Activated CD4-positive, alpha-beta memory T cell treated with anti-CD3 and anti-CD28 coated beads, Interleukin-2, amount 10 ng/mL, durations not matched to agents 7 days and 5 days (primary cell): ENCODE data around the gene DGCR6L. TPM values are rescaled to one million over a fixed set of nuclear protein-coding genes. Genes with fewer than 3 reads are reported as not detected.
"Not testable (repeated sequence)": the region's sequence is repeated elsewhere in the genome, so short reads cannot be mapped to it uniquely, and the experiment has no call there.

Experiments
- CTCF ChIA-PET: fragments of 350-600 bp; sonication (Branson Sonifier 250); formaldehyde crosslinking; loops from one replicate; lab custom pipeline; 2021; ENCODE audit warnings: antibody characterized with exemption, inconsistent platforms; lab: Charles Lee
- POLR2A ChIA-PET: fragments of 350-600 bp; sonication (Branson Sonifier 250); formaldehyde crosslinking; loops from one replicate; lab custom pipeline; 2021; ENCODE audit warnings: antibody characterized with exemption; lab: Charles Lee
- DNase-seq: peaks from one replicate; pipeline ENCODE4 v3.0.0-alpha.2; 2020
- H3K27ac Mint-ChIP-seq: one replicate; pipeline ENCODE4 v1.8.0; 2021; ENCODE audit warnings: mild to moderate bottlenecking, mixed read lengths
- H3K27me3 Mint-ChIP-seq: one replicate; pipeline ENCODE4 v1.8.0; 2021; ENCODE audit warnings: mixed read lengths
- H3K36me3 Mint-ChIP-seq: one replicate; pipeline ENCODE4 v1.8.0; 2021; ENCODE audit warnings: low read depth, mixed read lengths
- H3K4me1 Mint-ChIP-seq: one replicate; pipeline ENCODE4 v1.8.0; 2021; ENCODE audit warnings: mixed read lengths
- H3K4me3 Mint-ChIP-seq: one replicate; pipeline ENCODE4 v1.8.0; 2021; ENCODE audit warnings: mild to moderate bottlenecking, mixed read lengths
- H3K9me3 Mint-ChIP-seq: one replicate; pipeline ENCODE4 v1.8.0; 2021; ENCODE audit warnings: mixed read lengths
- total RNA-seq, 2 experiments: library from RNA; stranded (reverse); gene quantifications; one replicate each; pipeline ENCODE4 v1.2.3, GENCODE V29; 2021

DGCR6L gene
- total RNA-seq, 2 experiments from 2014 or later, result 40.8 to 41.1 TPM

DNA sequence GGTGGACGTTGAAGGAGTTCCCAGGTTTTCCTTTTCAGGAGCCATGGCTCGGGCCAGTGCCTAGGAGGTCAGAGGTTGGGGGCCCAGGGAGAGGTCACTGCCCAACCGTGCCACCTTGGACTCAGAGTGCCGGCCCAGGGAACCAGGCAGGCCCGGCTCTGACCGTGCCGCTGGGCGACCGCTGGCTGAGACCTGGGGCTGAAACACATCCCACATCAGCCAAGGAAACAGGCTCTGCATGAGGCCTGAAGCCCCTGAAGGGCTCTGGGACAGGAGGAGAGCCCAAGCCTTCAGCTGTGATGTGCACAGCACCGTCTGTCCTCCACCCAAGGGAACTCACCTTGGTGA lies 29.8 kb downstream of the DGCR6L start:
- H3K36me3 Mint-ChIP-seq, result no peaks in the 10 kb centered on the region
- no peaks in the 10 kb centered on the region for H3K9me3 Mint-ChIP-seq
- H3K27ac Mint-ChIP-seq, result no peak overlapping the region
- peaks cover 2% of the 10 kb centered on the region for H3K27me3 Mint-ChIP-seq
- DNase-seq, result no peak
- ChIA-PET POLR2A (no interaction called here), CTCF (no interaction called here)
- no peak overlapping the region for H3K4me3 Mint-ChIP-seq
- no peaks in the 10 kb centered on the region for H3K4me1 Mint-ChIP-seq

DNA sequence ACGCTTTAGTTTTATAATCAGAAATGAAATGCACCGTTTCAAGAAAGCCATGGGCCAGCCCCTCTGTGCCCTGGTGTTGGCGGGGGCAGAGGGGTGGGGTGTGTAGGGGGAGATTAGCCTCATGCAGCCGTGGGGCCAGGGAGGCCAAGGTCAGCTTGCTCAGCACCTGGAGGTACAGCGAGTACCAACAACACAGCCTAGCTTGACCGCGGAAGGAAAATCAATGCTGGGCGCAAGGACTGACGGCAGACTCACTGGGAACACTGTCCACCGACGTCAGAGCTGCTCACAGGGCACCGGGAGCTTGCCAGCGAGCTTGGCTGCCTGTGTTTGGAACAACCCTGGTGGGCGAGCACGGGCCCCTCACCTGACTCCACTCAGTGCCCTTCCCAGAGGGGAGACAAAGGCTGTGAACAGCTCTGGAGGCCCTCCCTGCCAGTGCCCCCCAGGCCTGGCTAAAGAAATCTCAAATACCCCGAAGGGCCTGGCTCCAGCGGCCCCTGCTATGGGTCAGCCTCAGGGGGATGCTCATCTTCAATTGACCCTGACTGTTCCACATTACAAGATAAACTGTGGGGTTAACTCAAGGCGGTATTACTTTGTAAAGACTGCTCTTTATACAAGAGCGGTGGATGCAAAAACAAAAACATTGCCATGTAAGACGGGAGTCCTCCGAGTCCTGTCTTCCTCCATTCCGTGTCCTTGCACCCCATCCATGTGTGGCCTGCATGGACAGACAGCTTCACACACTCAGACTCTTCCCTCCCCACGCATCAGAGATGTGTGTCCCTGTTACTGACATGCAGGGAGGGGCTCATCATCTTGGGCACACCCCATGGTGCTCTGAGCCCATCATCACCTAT lies 30.4 kb downstream of the DGCR6L start:
- H3K27me3 Mint-ChIP-seq, H3K9me3 Mint-ChIP-seq, CTCF ChIA-PET, POLR2A ChIA-PET, H3K4me1 Mint-ChIP-seq, DNase-seq, H3K36me3 Mint-ChIP-seq, H3K4me3 Mint-ChIP-seq, H3K27ac Mint-ChIP-seq: not testable (repeated sequence)

- H3K4me1 Mint-ChIP-seq, H3K27me3 Mint-ChIP-seq, H3K4me3 Mint-ChIP-seq, H3K9me3 Mint-ChIP-seq, POLR2A ChIA-PET, H3K27ac Mint-ChIP-seq, H3K36me3 Mint-ChIP-seq, CTCF ChIA-PET, DNase-seq: not testable (repeated sequence)
Measured at GRCh38 chr22:20286784-20287423, 33.0 kb downstream of the DGCR6L start.

GRCh38 chr22:20286312-20286660 lies 33.6 kb downstream of the DGCR6L start:
- DNase-seq, H3K4me3 Mint-ChIP-seq, POLR2A ChIA-PET, H3K36me3 Mint-ChIP-seq, H3K27ac Mint-ChIP-seq, H3K9me3 Mint-ChIP-seq, H3K4me1 Mint-ChIP-seq, H3K27me3 Mint-ChIP-seq: not testable (repeated sequence)
- CTCF ChIA-PET, result interaction anchor here (0.7 to 0.9 kb wide), 2 partner anchors 127 to 129 kb away, joined by 3 to 6 read pairs; no protein-coding TSS in a partner anchor

- H3K4me1 Mint-ChIP-seq, H3K27ac Mint-ChIP-seq, H3K36me3 Mint-ChIP-seq, H3K4me3 Mint-ChIP-seq, POLR2A ChIA-PET, H3K9me3 Mint-ChIP-seq, H3K27me3 Mint-ChIP-seq: not testable (repeated sequence)
- CTCF ChIA-PET, result interaction anchor here (0.7 to 1.1 kb wide), 3 partner anchors 34 to 128 kb away, joined by 3 to 6 read pairs (median 3); partner anchors contain the start of gene DGCR6L
- peak; percentile 81 for DNase-seq
Measured at GRCh38 chr22:20285473-20286311, 34.2 kb downstream of the DGCR6L start.

DNA sequence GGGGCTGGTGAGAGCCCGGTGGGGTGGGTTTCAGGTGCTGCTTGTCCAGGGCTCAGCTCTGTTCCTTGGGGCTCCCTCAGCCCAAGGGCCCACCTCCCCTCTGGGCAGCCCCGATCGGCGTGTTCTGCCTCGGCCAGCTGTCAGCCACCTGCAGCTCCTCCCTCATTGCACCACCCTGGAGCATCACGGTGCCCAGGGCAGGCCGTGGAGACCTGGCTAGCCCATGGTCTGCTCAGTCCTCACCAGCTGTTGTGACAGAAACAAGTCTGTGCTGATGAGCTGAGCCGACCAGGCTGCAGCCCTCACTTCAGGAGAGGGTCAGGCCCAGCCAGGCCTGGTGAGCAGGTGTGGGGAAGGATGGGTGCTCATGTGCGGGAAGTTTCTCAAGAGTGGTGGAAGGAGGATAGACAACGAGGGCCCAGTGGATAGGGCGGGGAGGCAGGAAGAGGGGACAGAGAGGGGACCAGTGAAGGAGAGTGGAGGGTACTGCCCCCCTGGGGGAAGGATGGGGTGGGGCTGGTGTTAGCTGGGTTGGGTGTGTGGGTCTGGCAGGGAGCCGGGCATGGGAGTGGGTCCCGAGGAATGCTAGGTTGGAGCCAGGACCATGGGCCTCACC lies 35.3 kb downstream of the DGCR6L start:
- no peaks in the 10 kb centered on the region for H3K4me1 Mint-ChIP-seq
- H3K9me3 Mint-ChIP-seq, result no peaks in the 10 kb centered on the region
- no peak for DNase-seq
- ChIA-PET CTCF (interaction anchor here (0.6 to 1.4 kb wide), 3 partner anchors 26 to 46 kb away, joined by 3 to 6 read pairs (median 3); partner anchors contain the start of gene DGCR6L), POLR2A (interaction anchor here (0.6 kb wide), 1 partner anchor 127 kb away, joined by 3 read pairs; no protein-coding TSS in a partner anchor)
- H3K27ac Mint-ChIP-seq, result no peak overlapping the region
- H3K36me3 Mint-ChIP-seq, result no peaks in the 10 kb centered on the region
- no peaks in the 10 kb centered on the region for H3K27me3 Mint-ChIP-seq
- H3K4me3 Mint-ChIP-seq, result no peak overlapping the region

GRCh38 chr22:20283674-20284066 lies 36.2 kb downstream of the DGCR6L start:
- ChIA-PET POLR2A (interaction anchor here (0.6 kb wide), 1 partner anchor 127 kb away, joined by 3 read pairs; no protein-coding TSS in a partner anchor), CTCF (interaction anchor here (1.1 to 1.4 kb wide), 2 partner anchors 9 to 25 kb away, joined by 6 read pairs; no protein-coding TSS in a partner anchor)
- Mint-ChIP-seq H3K36me3 (no peaks in the 10 kb centered on the region), H3K4me1 (no peaks in the 10 kb centered on the region), H3K27me3 (no peaks in the 10 kb centered on the region), H3K9me3 (no peaks in the 10 kb centered on the region), H3K4me3 (no peak overlapping the region), H3K27ac (no peak overlapping the region)
- DNase-seq, result no peak

GRCh38 chr22:20282901-20283673 lies 36.8 kb downstream of the DGCR6L start:
- no peak for DNase-seq
- ChIA-PET CTCF (interaction anchor here (1.1 to 1.4 kb wide), 2 partner anchors 10 to 25 kb away, joined by 6 read pairs; no protein-coding TSS in a partner anchor), POLR2A (no interaction called here)
- Mint-ChIP-seq H3K4me1 (no peaks in the 10 kb centered on the region), H3K4me3 (no peak overlapping the region), H3K9me3 (no peaks in the 10 kb centered on the region), H3K36me3 (no peaks in the 10 kb centered on the region), H3K27ac (no peak overlapping the region), H3K27me3 (no peaks in the 10 kb centered on the region)

- Mint-ChIP-seq H3K9me3 (no peaks in the 10 kb centered on the region), H3K27me3 (no peaks in the 10 kb centered on the region), H3K27ac (no peak overlapping the region), H3K36me3 (no peaks in the 10 kb centered on the region), H3K4me1 (no peaks in the 10 kb centered on the region), H3K4me3 (no peak overlapping the region)
- DNase-seq, result no peak
- ChIA-PET POLR2A (no interaction called here), CTCF (no interaction called here)
Measured at GRCh38 chr22:20281891-20282290, 38.0 kb downstream of the DGCR6L start.

DNA sequence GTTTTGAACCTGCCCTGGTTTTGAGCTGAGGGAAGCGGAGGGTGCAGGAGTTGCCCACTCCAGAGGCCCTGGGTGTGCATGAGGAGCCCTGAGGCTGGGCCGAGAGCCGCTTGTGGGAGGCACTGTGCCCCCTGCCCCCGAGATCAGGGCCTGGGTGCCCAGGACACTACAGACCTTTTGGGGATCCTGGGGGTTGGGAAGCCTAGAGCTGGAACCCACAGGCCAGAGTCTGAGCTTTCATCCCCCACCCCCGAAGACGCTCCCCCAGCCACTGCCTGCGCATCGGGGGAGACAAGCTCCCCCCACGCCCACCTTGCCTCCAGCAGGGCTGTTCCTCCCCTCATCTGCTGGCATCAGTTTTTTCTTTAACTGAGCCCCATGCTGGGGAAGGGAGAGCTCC lies 38.4 kb downstream of the DGCR6L start:
- POLR2A ChIA-PET, CTCF ChIA-PET, H3K4me3 Mint-ChIP-seq: not testable (repeated sequence)

GRCh38 chr22:20280866-20281265 lies 39.0 kb downstream of the DGCR6L start:
- no peak for DNase-seq
- H3K4me1 Mint-ChIP-seq, result no peaks in the 10 kb centered on the region
- H3K9me3 Mint-ChIP-seq, result no peaks in the 10 kb centered on the region
- no peaks in the 10 kb centered on the region for H3K36me3 Mint-ChIP-seq
- no peak overlapping the region for H3K27ac Mint-ChIP-seq
- ChIA-PET POLR2A (no interaction called here), CTCF (no interaction called here)
- no peaks in the 10 kb centered on the region for H3K27me3 Mint-ChIP-seq
- no peak overlapping the region for H3K4me3 Mint-ChIP-seq

More for the DNA sequence above, 38.4 kb downstream of the DGCR6L start:
- not testable (repeated sequence) for H3K36me3 Mint-ChIP-seq, H3K4me1 Mint-ChIP-seq, DNase-seq, H3K27me3 Mint-ChIP-seq, H3K27ac Mint-ChIP-seq, H3K9me3 Mint-ChIP-seq

DNA sequence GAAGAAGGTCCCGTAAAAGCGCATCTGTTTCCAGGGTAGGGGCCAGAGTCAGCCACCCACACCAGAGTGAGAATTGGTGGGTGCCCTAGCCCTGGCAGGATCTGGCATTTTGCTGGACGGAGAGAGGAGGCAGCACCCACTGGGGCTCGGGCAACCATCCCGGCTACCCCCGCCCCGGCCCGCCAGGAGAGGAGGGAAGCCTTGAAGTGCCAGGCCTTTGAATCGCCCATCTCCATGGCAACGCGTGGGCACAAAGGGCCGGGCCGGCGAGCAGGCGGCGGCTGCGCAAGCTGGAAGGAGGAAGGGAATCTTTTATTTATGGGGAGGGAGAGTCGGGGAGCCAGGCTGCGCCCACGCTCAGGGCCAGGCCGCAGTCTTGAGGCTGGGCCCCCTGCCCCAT lies 39.7 kb downstream of the DGCR6L start:
- H3K4me3 Mint-ChIP-seq, POLR2A ChIA-PET, H3K36me3 Mint-ChIP-seq, H3K4me1 Mint-ChIP-seq, CTCF ChIA-PET, H3K27me3 Mint-ChIP-seq, H3K27ac Mint-ChIP-seq, DNase-seq, H3K9me3 Mint-ChIP-seq: not testable (repeated sequence)
